ENCODE data around the gene MT1A. TPM values are rescaled to one million over a fixed set of nuclear protein-coding genes. Genes with fewer than 3 reads are reported as not detected.
"Not testable (repeated sequence)": the region's sequence is repeated elsewhere in the genome, so short reads cannot be mapped to it uniquely, and the experiment has no call there.

MT1A gene
- total and polyA plus RNA-seq, 5 donors = 1.6 to 73.4 (median 8.9) TPM

GRCh38 chr16:56672761-56673536 is 34.5 kb downstream of the MT1A start:
- DNase-seq = no peak
- Histone ChIP-seq H3K27me3 (ENCODE audit: control insufficient read depth, insufficient read depth) (no peaks in the 10 kb centered on the region), H3K4me3 (ENCODE audit: low read length) (no peak overlapping the region), H3K9me3 (ENCODE audit: control insufficient read depth, low read length) (no peaks in the 10 kb centered on the region), H3K27ac (ENCODE audit: low read length) (no peak overlapping the region), H3K4me1 (ENCODE audit: control insufficient read depth, insufficient read depth, low read length) (peaks cover 3% of the 10 kb centered on the region)
- no peak for ATAC-seq
- WGBS = 88% methylated on average over 11 of the region's 11 CpGs
- intact Hi-C loops (cut with DNase I) = no loop called here

- Histone ChIP-seq H3K27me3 (ENCODE audit: control insufficient read depth, insufficient read depth) (no peaks in the 10 kb centered on the region), H3K9me3 (ENCODE audit: control insufficient read depth, low read length) (no peaks in the 10 kb centered on the region), H3K27ac (ENCODE audit: low read length) (no peak overlapping the region), H3K4me3 (ENCODE audit: low read length) (no peak overlapping the region), H3K4me1 (ENCODE audit: control insufficient read depth, insufficient read depth, low read length) (peaks cover 3% of the 10 kb centered on the region)
- 42% methylated on average over 12 of the region's 12 CpGs for WGBS
- intact Hi-C loops (cut with DNase I) = loop anchor here in 1 of 4 donors (2.0 kb wide), 1 partner anchor 29 kb away; no protein-coding TSS in a partner anchor
- DNase-seq = no peak
- ATAC-seq = peak; percentile 58 to 61
Observed at GRCh38 chr16:56673921-56674320, 35.5 kb downstream of the MT1A start.

GRCh38 chr16:56674570-56674969 is 36.1 kb downstream of the MT1A start:
- intact Hi-C loops (cut with DNase I) = loop anchor here in 1 of 4 donors (2.0 kb wide), 1 partner anchor 28 kb away; no protein-coding TSS in a partner anchor
- not testable (repeated sequence) for H3K27me3 ChIP-seq (ENCODE audit: control insufficient read depth, insufficient read depth); ATAC-seq; H3K9me3 ChIP-seq (ENCODE audit: control insufficient read depth, low read length); H3K4me1 ChIP-seq (ENCODE audit: control insufficient read depth, insufficient read depth, low read length); DNase-seq; H3K4me3 ChIP-seq (ENCODE audit: low read length); H3K27ac ChIP-seq (ENCODE audit: low read length)
- 87% methylated on average over 6 of the region's 6 CpGs for WGBS

- DNase-seq (no peak), ATAC-seq (peak in 1 of 2 donors; percentile 35)
- H3K27me3 ChIP-seq (ENCODE audit: control insufficient read depth, insufficient read depth) = no peaks in the 10 kb centered on the region
- H3K4me3 ChIP-seq (ENCODE audit: low read length) = peak overlapping the region; percentile 14
- intact Hi-C loops (cut with DNase I) = loop anchor here in 1 of 4 donors (2.0 kb wide), 1 partner anchor 27 kb away; no protein-coding TSS in a partner anchor
- H3K9me3 ChIP-seq (ENCODE audit: control insufficient read depth, low read length) = no peaks in the 10 kb centered on the region
- no peak overlapping the region for H3K27ac ChIP-seq (ENCODE audit: low read length)
- no peaks in the 10 kb centered on the region for H3K4me1 ChIP-seq (ENCODE audit: control insufficient read depth, insufficient read depth, low read length)
- 6% methylated on average over 32 of the region's 32 CpGs for WGBS
Observed at GRCh38 chr16:56675685-56676210, 37.3 kb downstream of the MT1A start.

- Histone ChIP-seq H3K27me3 (ENCODE audit: control insufficient read depth, insufficient read depth) (no peaks in the 10 kb centered on the region), H3K4me3 (ENCODE audit: low read length) (no peak overlapping the region), H3K27ac (ENCODE audit: low read length) (no peak overlapping the region), H3K9me3 (ENCODE audit: control insufficient read depth, low read length) (no peaks in the 10 kb centered on the region), H3K4me1 (ENCODE audit: control insufficient read depth, insufficient read depth, low read length) (no peaks in the 10 kb centered on the region)
- WGBS = 78% methylated on average over 3 of the region's 3 CpGs
- DNase-seq (no peak), ATAC-seq (no peak)
- intact Hi-C loops (cut with DNase I) = no loop called here
Observed at GRCh38 chr16:56677474-56677873, 39.0 kb downstream of the MT1A start.

GRCh38 chr16:56679078-56679730 is 40.7 kb downstream of the MT1A start:
- DNase-seq = no peak
- Histone ChIP-seq H3K27me3 (ENCODE audit: control insufficient read depth, insufficient read depth) (no peaks in the 10 kb centered on the region), H3K4me3 (ENCODE audit: low read length) (no peak overlapping the region), H3K4me1 (ENCODE audit: control insufficient read depth, insufficient read depth, low read length) (peaks cover 10% of the 10 kb centered on the region), H3K9me3 (ENCODE audit: control insufficient read depth, low read length) (no peaks in the 10 kb centered on the region), H3K27ac (ENCODE audit: low read length) (peak overlapping the region; percentile 68)
- ATAC-seq = no peak
- intact Hi-C loops (cut with DNase I) = no loop called here
- WGBS = 89% methylated on average over 3 of the region's 3 CpGs

GRCh38 chr16:56679818-56680217 is 41.4 kb downstream of the MT1A start:
- intact Hi-C loops (cut with DNase I) = no loop called here
- peaks cover 14% of the 10 kb centered on the region for H3K4me1 ChIP-seq (ENCODE audit: control insufficient read depth, insufficient read depth, low read length)
- no peak overlapping the region for H3K4me3 ChIP-seq (ENCODE audit: low read length)
- peak in 1 of 2 donors; percentile 6 for ATAC-seq
- DNase-seq = no peak
- 65% methylated on average over 6 of the region's 6 CpGs for WGBS
- H3K27ac ChIP-seq (ENCODE audit: low read length) = peak overlapping the region; percentile 68
- no peaks in the 10 kb centered on the region for H3K9me3 ChIP-seq (ENCODE audit: control insufficient read depth, low read length)
- no peaks in the 10 kb centered on the region for H3K27me3 ChIP-seq (ENCODE audit: control insufficient read depth, insufficient read depth)

GRCh38 chr16:56681939-56682702 is 43.7 kb downstream of the MT1A start, which contains the start of gene MT1X:
Gene MT1X, plus strand, starts transcription at chr16:56682470. Its CDS starts 71 bp downstream, at chr16:56682541.
- intact Hi-C loops (cut with DNase I) = no loop called here
- ATAC-seq (peak; percentile 97 to 98), DNase-seq (peak; percentile 96 to 99 (median 97))
- H3K27me3 ChIP-seq (ENCODE audit: control insufficient read depth, insufficient read depth) = no peaks in the 10 kb centered on the region
- peak within 1 kb of the TSS; percentile 87 for H3K27ac ChIP-seq (ENCODE audit: low read length)
- H3K9me3 ChIP-seq (ENCODE audit: control insufficient read depth, low read length) = no peaks in the 10 kb centered on the region
- peak within 1 kb of the TSS; percentile 77 for H3K4me3 ChIP-seq (ENCODE audit: low read length)
- H3K4me1 ChIP-seq (ENCODE audit: control insufficient read depth, insufficient read depth, low read length) = peaks cover 19% of the 10 kb centered on the region
- WGBS = under 1% methylated on average over 49 of the region's 49 CpGs

- ATAC-seq = peak in 1 of 2 donors; percentile 8
- peaks cover 19% of the 10 kb centered on the region for H3K4me1 ChIP-seq (ENCODE audit: control insufficient read depth, insufficient read depth, low read length)
Observed at GRCh38 chr16:56682703-56683397, 44.4 kb downstream of the MT1A start.

More at GRCh38 chr16:56682703-56683397, 44.4 kb downstream of the MT1A start:
- peak in 2 of 3 donors; percentile 39 to 75 for DNase-seq
- Histone ChIP-seq H3K27me3 (ENCODE audit: control insufficient read depth, insufficient read depth) (no peaks in the 10 kb centered on the region), H3K4me3 (ENCODE audit: low read length) (peak overlapping the region; percentile 77), H3K27ac (ENCODE audit: low read length) (peak overlapping the region; percentile 87), H3K9me3 (ENCODE audit: control insufficient read depth, low read length) (no peaks in the 10 kb centered on the region)
- whole genome bisulfite sequencing = 42% methylated on average over 8 of the region's 8 CpGs
- intact Hi-C loops (cut with DNase I) = no loop called here
